Esophagus muscularis mucosa (tissue), 4 donors: ENCODE data around the gene KIRREL2. TPM values are rescaled to one million over a fixed set of nuclear protein-coding genes. Genes with fewer than 3 reads are reported as not detected.
A peak's percentile ranks its signal among the peaks of the same experiment; 100 is the strongest.
"Not testable (repeated sequence)": the region's sequence is repeated elsewhere in the genome, so short reads cannot be mapped to it uniquely, and the experiment has no call there.

Experiments used
- DNase-seq: peaks from one replicate; pipeline ENCODE4 v3.0.0-alpha.2; 2017; ENCODE audit errors: extremely low spot score
- H3K27ac ChIP-seq, 4 donors: fragments of 200-600 bp; sonication (generic); replicated peaks in 1 of 4; 1 replicate in 3 of 4; 2 replicates in 1 of 4; pipeline ENCODE4 v1.5.1; 2016 to 2019; ENCODE audit warnings: mild to moderate bottlenecking in 1 of 4
- H3K27me3 ChIP-seq, 4 donors: fragments of 200-600 bp; sonication (generic); one replicate each; pipeline versions ENCODE4 v1.5.1 to v1.6.0; 2016 to 2019
- H3K36me3 ChIP-seq, 4 donors: fragments of 200-600 bp; sonication (generic); one replicate each; pipeline ENCODE4 v1.5.1; 2016 to 2019
- H3K4me1 ChIP-seq, 4 donors: fragments of 200-600 bp; sonication (generic); one replicate each; pipeline ENCODE4 v1.5.1; 2016 to 2019
- H3K4me3 ChIP-seq, 4 donors: fragments of 200-600 bp; sonication (generic); 1 replicate in 2 of 4; 2 replicates in 2 of 4; pipeline ENCODE4 v1.5.1; 2016 to 2019; ENCODE audit warnings: mild to moderate bottlenecking in 4 of 4, moderate library complexity in 1 of 4
- H3K9me3 ChIP-seq, 4 donors: fragments of 200-600 bp; sonication (generic); 1 replicate in 3 of 4; 2 replicates in 1 of 4; pipeline ENCODE4 v1.5.1; 2016 to 2019
- EP300 ChIP-seq: sonication (generic); formaldehyde crosslinking; IDR thresholded peaks from one replicate; pipeline ENCODE4 v1.6.1; 2017; ENCODE audit warnings: antibody characterized with exemption
- POLR2A ChIP-seq: fragments of 450-650 bp; IDR thresholded peaks from one replicate; pipeline ENCODE4 v1.6.1; 2017; ENCODE audit warnings: antibody characterized with exemption, moderate library complexity, mild to moderate bottlenecking, low read depth
- POLR2AphosphoS5 ChIP-seq, 2 donors: sonication (generic); formaldehyde crosslinking; IDR thresholded peaks; one replicate each; pipeline ENCODE4 v1.6.1; 2017; ENCODE audit warnings: antibody characterized with exemption in 2 of 2
- WGBS: methylation state at CpG from one replicate; pipeline ENCODE4 v1.1.5; 2018; 5-methylcytosine and 5-hydroxymethylcytosine counted together
- intact Hi-C: fragments of 100-400 bp; cut with DNase I; formaldehyde crosslinking; loops from one replicate; pipeline ENCODE4 v1.15.1; 2023
- total RNA-seq, 4 donors: library from RNA; depleted of rRNA; stranded (reverse); fragments of >200 nt; gene quantifications; one replicate each; pipeline versions ENCODE4 v1.1.0 to v1.2.1, GENCODE V29; 2016
- TF ChIP-seq, protein P1 (sequence below), 3 experiments: fragments of 200-600 bp in 2 of 3; fragments of 450-650 bp in 1 of 3; sonication (generic) in 2 of 3; IDR thresholded peaks; one replicate each; pipeline ENCODE4 v1.5.1; 2017 to 2019; ENCODE audit warnings: antibody characterized with exemption in 3 of 3, mild to moderate bottlenecking in 2 of 3, moderate library complexity in 1 of 3

The KIRREL2 gene
- total RNA-seq, 4 donors from 2014 or later: not detected

GRCh38 chr19:35908010-35908441 lies 51.3 kb downstream of the KIRREL2 start, which contains the start of gene TYROBP:
TSS of gene TYROBP (minus strand) at chr19:35908295. CDS start at chr19:35908228, 67 bp downstream.
- intact Hi-C loops: no loop called here
- Histone ChIP-seq H3K4me3 (peak within 1 kb of the TSS; percentile 23 to 47 (median 36)), H3K36me3 (no peaks in the 10 kb centered on the region), H3K4me1 (peaks cover 0 to 29% (median 24%) of the 10 kb centered on the region in 4 donors), H3K27ac (peak within 1 kb of the TSS; percentile 53 to 60 (median 57)), H3K9me3 (no peaks in the 10 kb centered on the region), H3K27me3 (no peaks in the 10 kb centered on the region)
- DNase-seq: no peak
- 70% methylated on average over 9 of the region's 9 CpGs for WGBS
- no peak for TF ChIP-seq EP300
- no peak for TF ChIP-seq POLR2A
- TF ChIP-seq, protein P1, sequence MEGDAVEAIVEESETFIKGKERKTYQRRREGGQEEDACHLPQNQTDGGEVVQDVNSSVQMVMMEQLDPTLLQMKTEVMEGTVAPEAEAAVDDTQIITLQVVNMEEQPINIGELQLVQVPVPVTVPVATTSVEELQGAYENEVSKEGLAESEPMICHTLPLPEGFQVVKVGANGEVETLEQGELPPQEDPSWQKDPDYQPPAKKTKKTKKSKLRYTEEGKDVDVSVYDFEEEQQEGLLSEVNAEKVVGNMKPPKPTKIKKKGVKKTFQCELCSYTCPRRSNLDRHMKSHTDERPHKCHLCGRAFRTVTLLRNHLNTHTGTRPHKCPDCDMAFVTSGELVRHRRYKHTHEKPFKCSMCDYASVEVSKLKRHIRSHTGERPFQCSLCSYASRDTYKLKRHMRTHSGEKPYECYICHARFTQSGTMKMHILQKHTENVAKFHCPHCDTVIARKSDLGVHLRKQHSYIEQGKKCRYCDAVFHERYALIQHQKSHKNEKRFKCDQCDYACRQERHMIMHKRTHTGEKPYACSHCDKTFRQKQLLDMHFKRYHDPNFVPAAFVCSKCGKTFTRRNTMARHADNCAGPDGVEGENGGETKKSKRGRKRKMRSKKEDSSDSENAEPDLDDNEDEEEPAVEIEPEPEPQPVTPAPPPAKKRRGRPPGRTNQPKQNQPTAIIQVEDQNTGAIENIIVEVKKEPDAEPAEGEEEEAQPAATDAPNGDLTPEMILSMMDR (IDR thresholded peaks at IDR 0.05): no peak
- peak in 1 of 2 donors; percentile 42 for TF ChIP-seq POLR2AphosphoS5 (IDR thresholded peaks at IDR 0.05)

- peaks cover 0 to 23% (median 20%) of the 10 kb centered on the region in 4 donors for H3K4me1 ChIP-seq
- no peaks in the 10 kb centered on the region for H3K27me3 ChIP-seq
- WGBS: 65% methylated on average over 8 of the region's 10 CpGs
- H3K9me3 ChIP-seq: no peaks in the 10 kb centered on the region
- peak; percentile 9 to 53 for TF ChIP-seq POLR2AphosphoS5 (IDR thresholded peaks at IDR 0.05)
- TF ChIP-seq EP300: no peak
- TF ChIP-seq POLR2A: peak; percentile 6
- TF ChIP-seq, protein P1 (IDR thresholded peaks at IDR 0.05): no peak
- peak; percentile 94 for DNase-seq
- intact Hi-C loops: no loop called here
- no peak overlapping the region for H3K4me3 ChIP-seq
- H3K27ac ChIP-seq: peak overlapping the region; percentile 49 to 63 (median 60)
- no peaks in the 10 kb centered on the region for H3K36me3 ChIP-seq
Observed at GRCh38 chr19:35908973-35909683, 52.4 kb downstream of the KIRREL2 start.

DNA sequence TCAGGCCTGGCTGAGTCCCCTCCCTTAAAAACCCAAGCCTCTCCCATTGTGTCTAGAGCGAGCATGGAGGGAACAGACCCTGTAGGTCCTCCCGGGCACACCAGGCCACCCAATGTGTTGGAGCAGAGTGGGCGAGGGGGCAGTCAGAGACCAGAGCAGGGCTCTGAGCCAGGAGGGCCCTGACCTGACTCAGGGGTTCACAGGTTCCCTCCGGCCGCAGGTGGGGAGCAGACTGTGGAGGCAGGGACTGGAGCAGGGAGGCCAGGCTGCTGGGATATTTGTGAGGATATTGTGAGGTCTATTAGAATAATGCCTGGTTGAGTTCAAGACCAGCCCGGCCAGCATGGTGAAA lies 52.9 kb downstream of the KIRREL2 start:
- H3K9me3 ChIP-seq: no peaks in the 10 kb centered on the region
- 61% methylated on average over 6 of the region's 6 CpGs for WGBS
- DNase-seq: no peak
- H3K27ac ChIP-seq: peak overlapping the region; percentile 34 to 63 (median 54)
- no peak overlapping the region for H3K4me3 ChIP-seq
- H3K36me3 ChIP-seq: no peaks in the 10 kb centered on the region
- H3K4me1 ChIP-seq: peaks cover 0 to 24% (median 20%) of the 10 kb centered on the region in 4 donors
- H3K27me3 ChIP-seq: no peaks in the 10 kb centered on the region
- no peak for TF ChIP-seq POLR2AphosphoS5 (IDR thresholded peaks at IDR 0.05)
- no peak for TF ChIP-seq EP300
- TF ChIP-seq, protein P1 (IDR thresholded peaks at IDR 0.05): no peak
- TF ChIP-seq POLR2A: no peak
- intact Hi-C loops: no loop called here

DNA sequence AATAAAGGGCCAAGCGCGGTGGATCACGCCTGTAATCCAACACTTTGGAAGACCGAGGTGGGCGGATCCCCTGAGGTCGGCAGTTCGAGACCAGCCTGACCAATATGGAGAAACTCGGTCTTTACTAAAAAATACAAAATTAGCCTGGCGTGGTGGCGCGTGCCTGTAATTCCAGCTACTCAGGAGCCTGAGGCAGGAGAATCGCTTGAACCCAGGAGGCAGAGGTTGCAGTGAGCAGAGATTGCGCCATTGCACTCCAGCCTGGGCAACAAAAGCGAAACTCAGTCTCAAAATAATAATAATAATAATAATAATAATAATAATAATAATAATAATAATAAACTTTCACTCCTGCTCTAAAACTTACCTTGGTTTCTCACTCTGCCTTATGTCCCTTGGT lies 53.6 kb downstream of the KIRREL2 start:
- DNase-seq, intact Hi-C loops, H3K27ac ChIP-seq: not testable (repeated sequence)

GRCh38 chr19:35911173-35911572 lies 54.5 kb downstream of the KIRREL2 start:
- 51% methylated on average over 3 of the region's 3 CpGs for WGBS
- intact Hi-C loops: no loop called here
- Histone ChIP-seq H3K27me3 (no peaks in the 10 kb centered on the region), H3K4me3 (no peak overlapping the region), H3K27ac (no peak overlapping the region), H3K36me3 (no peaks in the 10 kb centered on the region), H3K4me1 (peaks cover 0 to 20% (median 17%) of the 10 kb centered on the region in 4 donors), H3K9me3 (no peaks in the 10 kb centered on the region)
- no peak for TF ChIP-seq EP300
- no peak for TF ChIP-seq POLR2AphosphoS5 (IDR thresholded peaks at IDR 0.05)
- TF ChIP-seq POLR2A: no peak
- TF ChIP-seq, protein P1 (IDR thresholded peaks at IDR 0.05): no peak
- DNase-seq: no peak

More for the DNA sequence above, 53.6 kb downstream of the KIRREL2 start:
- not testable (repeated sequence) for H3K4me3 ChIP-seq, H3K9me3 ChIP-seq, H3K27me3 ChIP-seq, H3K36me3 ChIP-seq
- WGBS: 93% methylated on average over 14 of the region's 14 CpGs
- H3K4me1 ChIP-seq: peaks cover 0 to 24% (median 20%) of the 10 kb centered on the region in 4 donors
